ENCODE results near the gene ZFYVE28.

Gene ZFYVE28

DNA sequence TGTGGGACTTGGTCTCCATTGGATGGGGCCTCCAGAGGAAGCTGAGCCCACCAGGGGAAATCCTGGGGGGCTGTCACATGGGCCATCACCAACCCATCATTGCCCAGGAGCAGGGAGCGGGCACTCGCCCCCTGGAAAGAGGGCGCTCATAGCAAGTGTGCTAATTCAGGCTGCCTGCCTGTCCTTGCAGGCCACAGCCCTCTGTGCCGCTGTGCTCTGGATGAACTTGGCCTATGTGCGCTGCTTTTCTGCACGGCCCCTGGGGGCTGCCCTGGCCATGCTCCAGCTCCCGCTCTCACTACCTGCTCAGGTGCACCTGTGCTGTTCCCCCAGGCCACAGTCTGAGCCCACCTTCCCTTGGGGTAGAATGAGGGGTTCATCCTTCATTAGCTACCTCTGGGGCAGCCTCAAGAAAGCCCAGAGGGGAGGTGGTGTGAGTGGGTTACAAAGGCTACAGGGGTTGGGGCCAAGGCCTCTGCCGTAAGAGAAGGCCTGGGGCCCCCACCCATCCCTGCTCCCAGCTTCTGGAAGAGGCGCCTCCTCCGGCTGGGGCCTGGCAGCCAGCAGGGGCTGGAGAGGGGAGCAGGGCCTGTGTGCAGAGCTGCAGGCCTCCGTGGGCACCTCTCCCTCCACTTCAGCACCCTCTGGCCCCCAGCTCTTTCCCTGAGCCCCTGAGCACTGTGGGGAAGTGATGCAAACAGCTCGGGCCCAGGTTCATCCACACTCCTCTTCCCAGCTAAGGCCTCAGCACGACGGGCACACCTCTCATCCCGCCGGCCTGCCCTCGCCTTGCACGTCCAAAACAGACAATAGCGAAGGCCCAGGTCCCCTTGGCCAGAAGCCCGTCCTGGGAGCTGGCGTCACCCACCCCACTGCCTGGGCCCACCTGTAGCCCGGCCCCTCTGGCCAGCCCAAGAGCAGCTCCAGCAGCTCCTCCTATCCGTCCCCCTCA, 9.2 kb upstream of the ZFYVE28 start:
- no peak for DNase-seq

DNA sequence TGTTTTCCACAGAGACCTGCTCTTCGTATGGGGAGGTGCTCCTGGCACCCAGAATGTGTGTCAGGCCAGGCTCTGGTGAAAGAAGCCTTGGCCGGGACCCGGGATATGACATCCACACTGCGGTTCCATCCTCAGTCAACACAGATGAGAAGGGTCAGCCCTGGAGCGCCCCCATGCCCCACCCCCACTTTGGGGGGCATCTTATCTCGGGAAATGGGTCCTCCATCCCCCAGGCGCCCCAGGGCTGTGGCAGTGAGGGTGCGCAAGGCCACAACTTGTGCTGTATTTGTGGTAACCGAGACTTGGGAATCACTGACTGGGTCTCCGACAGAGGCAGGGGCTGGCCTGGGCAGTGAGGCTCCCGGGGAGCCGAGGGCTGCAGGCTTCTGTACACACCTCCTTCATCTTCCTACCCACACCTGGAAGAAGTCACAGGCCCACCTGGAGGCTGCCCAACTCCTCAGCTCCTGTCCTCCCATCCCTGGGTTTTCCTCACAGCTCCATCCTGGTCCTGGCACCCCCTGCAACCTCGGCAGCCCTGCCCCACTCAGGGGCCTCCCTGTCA, 8.3 kb upstream of the ZFYVE28 start:
- DNase-seq: no peak

DNA sequence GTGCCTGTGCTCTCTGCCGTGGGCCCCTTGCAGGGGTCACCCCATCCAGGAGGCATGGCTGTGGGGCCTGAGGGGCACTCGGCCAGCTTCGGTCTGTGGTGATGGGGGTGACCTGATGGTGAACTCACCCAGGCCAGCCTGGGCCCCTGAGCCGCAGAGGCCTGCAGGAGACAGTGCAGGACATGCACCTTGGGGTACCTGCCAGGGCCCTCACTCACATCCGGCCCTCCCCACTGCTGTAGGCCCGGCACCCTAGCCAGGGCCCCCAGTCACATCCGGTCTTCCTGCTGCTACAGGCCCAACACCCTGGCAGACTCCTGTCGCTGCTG, 7.6 kb upstream of the ZFYVE28 start:
- DNase-seq: no peak

DNA sequence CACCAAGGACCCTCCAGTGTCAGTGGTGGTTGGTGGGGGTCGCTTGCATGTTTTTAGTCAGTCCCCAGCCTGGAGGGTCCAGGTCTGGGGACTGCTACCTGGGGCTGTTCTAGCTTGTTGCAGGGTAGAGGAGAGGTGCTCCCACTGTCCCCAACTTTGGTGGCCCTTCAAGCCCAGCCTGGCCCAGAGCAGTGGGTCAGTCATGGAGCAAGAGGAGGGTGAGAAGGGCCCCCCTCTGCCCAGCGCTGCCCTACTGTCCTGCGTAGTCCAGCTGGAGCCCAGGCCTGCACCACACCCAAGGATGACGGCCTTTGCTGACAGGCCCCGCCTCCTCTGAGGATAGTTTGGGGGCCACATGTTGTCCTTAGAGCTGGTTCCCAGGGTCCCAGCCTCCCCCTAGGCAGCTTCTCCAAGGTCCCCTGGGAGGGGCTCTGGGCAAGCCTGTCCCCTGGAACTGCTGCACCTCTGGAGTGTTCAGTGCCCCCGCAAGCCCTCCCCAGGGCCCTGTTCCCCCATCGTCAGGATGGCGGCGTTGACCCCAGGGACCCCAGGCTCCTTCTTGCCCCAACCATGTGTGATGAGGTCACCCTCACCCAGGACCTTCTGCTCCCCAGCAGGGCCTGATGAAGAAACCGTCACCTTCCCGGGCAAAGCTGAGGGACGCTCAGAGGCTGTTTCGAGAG, 7.1 kb upstream of the ZFYVE28 start:
- no peak for DNase-seq

DNA sequence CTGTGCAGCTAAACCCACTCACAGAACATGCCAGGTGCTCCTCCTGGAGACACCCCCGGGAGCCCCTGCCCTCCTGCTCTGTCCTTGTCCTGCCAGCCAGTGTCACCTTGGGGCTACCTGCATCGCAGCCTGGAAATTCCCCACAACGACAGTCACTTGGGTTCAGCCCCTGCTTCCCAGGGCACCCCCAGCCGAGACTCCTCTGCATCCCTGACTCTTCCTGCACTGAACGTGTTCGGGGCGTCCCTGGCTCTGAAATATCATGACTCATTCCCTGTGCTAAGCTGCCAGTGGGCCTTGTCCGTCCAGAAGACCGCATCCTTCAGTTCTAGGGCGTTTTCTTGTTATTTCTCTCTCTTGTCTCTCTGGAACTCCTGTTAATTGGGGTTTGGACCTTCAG, 6.1 kb upstream of the ZFYVE28 start:
- no peak for DNase-seq

DNA sequence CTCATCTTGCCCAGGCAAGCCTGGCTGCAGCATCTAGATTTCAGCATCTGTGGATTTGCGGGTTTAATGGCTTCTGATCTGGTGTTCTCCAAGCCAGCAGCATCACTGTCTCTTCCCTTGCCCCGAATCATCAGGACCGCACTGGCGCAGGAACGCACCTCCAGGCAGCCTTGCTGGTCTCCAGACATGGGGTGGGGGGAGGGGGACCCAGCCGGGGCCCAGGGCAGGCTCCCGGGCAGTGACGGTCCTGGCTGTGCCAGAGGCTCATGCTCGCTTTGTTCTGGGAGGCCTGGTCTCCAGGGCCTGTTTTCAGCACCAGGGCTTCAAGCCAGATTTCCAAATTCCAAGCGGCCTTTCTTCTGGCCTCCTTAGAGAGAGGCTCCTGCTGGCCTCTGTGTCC, 5.2 kb upstream of the ZFYVE28 start:
- no peak for DNase-seq

DNA sequence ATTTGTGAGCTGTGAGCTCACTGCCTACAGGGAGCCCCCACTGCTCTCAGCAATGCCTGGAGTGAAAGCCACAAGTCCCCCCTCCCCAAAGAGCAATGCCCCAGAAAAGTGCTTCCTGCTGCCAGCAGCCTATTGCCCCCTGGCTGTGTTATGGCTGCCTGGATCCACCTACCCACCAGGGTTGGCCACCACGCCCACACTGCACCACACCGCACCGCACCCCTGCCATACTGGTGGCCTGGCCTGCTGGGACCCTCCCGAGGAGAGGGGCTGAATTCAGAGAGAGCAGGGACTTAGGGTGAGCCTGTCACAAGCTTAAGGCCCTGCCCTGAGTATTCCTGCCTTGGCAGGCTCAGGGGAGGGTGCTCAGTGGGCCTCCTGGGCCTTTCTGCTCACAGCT, 4.6 kb upstream of the ZFYVE28 start:
- no peak for DNase-seq

DNA sequence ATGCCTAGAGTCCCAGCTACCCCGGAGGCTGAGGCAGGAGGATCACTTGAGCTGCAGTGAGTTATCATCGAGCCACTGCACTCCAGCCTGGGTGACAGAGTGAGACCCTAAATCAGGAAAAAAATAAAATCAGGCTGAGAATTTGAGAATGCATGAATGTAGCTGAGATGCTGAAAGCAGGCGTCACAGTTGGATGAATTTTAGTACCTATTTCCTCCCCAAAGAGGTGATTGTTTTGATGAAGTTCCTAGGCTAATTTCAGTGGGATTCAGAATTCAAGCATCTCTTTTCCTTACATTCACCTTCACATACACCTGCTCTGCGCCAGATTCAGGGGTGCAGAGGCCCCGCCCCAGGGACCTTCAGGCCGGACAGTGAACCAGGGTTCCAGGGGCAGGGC, 3.5 kb upstream of the ZFYVE28 start:
- DNase-seq: no peak

DNA sequence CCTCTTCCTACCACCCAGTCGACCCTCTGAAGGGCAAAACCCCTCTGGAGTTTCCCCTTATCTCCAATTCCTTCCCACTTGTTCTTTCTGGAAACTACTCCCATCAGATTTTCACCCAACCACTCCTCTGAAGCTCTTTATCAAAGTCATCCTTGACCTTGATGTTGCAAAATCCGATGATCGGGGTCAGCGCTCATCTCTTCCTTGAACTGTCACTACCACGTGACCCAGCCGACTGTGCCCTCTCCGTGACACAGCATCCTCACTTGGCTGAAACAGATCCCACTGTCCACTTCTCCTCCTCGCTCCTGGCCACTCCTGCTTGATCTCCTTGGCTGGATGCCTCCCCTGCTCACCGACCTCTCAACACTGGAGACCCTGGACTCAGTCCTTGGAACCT, 1.4 kb upstream of the ZFYVE28 start:
- peak; percentile 74 for DNase-seq

DNA sequence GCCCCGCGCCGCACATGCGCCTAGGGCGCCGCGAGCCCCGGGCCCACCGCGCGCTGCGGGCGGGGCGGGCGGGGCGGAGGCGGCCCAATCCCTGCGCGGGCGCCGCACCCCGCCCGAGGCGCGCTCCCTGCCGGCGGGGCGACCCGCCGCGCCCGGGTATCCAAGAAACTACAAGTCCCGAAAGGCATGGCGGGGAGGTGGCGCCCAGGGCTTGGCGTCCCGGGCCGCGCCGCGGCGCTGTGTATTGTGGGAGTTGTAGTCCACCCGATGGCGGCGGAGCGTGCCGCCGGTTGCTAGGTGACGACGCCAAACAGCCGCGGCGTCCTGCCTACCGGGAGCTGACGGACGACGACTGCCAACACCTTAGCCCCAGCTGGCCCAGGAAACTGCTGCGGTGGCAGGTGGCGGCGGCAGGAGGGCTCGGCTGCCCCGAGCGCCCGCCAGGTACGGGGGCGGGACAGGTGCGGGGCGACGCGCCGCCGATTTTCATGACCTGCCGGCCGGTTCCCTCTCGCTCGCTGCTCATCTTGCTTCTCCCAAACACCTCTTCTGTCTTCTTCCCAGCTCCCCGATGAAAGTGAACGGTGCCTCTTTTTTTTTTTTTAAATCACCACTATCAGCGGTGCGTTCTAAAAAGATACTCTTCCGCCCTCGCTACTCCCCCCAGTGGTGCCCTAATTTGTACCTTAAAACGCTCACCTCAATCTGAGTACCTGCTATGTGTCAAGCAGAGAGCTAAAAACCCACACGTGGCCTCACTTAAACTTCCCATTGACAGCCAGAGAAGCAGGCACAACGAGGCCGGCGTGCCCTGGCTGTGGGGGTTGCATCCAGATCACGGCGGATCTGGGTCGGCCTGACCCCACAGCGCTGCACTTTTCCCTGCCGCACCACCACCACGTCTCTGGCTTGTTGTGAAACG, 466 bp upstream of the ZFYVE28 start, which contains the start of gene CFAP99:
Gene CFAP99, plus strand, starts transcription at position 306 of the 922 bp plus-strand sequence.
- peak; percentile 92 for DNase-seq

DNA sequence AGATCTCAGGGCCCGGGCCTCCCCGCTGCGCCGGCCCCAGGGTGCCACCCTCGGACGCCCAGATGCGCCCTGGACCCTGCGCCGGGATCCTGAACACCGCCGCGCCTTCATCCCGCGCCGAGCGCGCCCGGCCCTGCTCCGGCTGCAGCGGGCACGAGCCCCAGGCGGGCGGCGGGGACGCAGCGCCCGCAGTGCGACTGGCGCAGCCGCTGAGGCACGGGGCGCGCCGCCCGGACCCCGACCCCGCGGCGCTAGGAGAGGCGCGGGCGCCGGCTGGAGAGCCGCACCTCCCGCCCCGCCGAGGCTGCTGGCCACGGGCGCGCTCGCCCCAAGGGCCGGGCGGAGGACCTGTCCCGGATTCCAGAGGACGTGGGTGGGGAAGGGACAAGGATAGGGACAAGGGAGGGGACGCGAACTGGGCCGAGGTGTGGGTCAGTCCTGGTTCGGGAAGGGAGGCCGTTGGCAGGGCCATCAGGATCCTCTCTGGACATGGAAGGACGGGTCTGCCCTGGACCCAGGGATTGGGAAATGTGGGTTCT, 1.1 kb downstream of the ZFYVE28 start:
- no peak for DNase-seq

DNA sequence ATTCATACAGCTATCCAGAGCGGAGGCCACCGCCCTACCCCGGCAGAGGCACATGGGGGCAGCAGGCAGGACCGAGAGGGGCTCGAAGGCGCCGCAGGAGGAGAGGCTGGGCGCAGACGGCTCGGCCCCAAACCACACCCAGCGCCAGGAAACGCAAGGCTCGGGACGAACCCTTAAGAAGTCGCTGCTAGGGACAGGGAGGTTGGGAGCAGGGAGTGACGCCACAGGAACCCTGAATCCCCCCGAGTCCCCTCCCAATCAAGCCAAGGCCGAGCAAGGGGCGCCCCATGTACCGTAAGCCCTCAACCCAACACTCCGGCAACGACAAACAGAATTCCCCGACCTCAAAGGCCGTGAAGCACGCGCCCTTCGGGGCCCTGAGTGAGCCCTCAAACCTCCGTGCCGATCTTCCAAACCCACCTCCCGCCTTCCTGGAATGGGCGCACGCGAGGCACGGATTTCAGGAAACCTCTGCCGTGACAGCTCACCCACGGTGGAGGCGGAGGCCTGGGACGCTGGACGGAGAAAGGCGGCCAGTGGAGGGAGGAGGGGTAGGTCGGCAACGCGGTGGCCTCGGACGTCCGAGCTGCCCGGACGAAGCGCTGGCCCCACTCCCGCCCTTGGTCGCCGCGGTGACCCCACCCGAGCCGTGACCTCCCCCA, 1.8 kb downstream of the ZFYVE28 start:
- no peak for DNase-seq

DNA sequence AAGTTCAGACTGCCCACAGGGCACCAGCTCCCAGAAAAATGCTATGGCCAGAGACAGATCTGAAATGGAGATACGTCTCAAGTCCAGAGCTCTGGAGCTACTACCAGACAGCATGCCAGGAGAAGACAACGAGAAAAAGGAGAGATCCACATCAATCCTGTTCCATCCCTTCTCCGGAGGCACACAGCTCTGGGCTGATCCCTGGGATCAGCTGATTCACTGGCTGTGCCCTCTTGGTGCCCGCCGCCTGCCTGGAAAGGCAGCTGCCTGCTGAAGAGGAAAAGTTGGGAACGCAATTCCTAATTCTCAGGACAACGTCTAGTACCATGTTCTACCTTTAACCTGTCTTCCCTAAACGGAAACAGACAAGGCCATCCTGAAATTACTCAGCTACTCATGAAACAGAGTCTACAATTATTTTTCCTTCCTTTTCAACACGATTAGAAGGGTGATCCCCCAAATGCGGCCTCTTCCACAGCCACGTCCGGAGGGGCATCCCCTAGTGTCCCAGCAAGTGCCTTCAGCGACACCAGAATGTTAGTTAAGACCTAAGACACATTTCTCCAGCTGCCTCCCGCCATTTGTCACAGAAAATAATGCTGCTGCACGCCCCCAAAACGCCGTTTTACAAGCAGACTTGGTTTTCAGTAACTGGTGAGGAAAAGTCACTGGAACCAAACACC, 2.4 kb downstream of the ZFYVE28 start:
- DNase-seq: no peak

DNA sequence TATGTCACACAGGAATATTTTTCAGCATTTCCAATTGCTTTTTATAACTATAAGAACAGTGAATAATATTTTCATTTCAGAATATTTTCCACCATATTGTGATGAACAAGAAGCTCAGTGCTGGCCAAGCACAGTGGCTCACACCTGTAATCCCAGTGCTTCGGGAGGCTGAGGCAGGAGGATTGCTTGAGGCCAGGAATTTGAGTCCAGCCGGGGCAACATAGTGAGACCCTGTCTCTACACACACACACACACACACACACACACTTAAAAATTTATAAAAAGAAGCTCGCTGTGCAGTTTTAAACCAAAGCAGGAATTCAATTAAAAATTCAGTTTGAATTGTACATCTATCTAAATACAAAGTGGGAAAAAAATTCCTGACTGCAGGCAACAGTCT, 3.2 kb downstream of the ZFYVE28 start:
- no peak for DNase-seq

DNA sequence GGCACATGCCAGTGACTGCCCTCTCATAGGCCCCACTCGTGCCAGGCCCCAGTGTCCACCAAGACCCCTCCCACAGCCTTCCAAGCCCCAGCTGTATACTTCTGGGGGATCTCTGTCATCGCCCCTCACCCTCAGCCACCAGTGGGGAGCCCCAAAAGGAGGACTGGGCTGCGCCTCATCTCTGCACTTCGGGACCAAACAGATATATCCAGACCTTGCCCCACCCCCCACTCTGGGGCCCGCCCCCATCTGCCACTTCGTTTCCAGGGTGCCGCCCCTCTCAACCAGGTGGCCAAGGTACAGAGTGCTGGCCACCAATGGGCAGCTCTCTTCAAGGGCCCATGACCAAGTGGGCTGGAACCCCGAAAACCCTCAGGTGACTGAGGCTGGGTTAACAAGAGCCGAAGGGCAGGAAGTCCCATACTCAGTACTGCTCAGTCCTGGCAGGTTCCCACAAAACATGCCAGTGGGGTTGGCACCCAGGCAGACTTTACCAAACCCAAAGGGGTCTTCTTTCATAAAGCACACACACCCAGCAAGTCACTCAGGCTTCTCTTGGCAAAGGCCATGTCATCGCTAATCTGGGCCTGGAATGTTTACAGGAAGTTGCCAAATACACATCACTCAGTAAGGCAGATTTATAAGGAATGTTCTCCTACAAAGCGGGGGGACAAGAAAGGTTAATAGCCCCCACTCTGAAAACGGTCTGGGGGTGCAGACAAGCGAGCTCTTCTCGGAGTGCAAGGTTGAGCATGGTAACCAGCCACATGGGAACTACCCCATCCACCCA, 4.4 kb downstream of the ZFYVE28 start:
- no peak for DNase-seq

DNA sequence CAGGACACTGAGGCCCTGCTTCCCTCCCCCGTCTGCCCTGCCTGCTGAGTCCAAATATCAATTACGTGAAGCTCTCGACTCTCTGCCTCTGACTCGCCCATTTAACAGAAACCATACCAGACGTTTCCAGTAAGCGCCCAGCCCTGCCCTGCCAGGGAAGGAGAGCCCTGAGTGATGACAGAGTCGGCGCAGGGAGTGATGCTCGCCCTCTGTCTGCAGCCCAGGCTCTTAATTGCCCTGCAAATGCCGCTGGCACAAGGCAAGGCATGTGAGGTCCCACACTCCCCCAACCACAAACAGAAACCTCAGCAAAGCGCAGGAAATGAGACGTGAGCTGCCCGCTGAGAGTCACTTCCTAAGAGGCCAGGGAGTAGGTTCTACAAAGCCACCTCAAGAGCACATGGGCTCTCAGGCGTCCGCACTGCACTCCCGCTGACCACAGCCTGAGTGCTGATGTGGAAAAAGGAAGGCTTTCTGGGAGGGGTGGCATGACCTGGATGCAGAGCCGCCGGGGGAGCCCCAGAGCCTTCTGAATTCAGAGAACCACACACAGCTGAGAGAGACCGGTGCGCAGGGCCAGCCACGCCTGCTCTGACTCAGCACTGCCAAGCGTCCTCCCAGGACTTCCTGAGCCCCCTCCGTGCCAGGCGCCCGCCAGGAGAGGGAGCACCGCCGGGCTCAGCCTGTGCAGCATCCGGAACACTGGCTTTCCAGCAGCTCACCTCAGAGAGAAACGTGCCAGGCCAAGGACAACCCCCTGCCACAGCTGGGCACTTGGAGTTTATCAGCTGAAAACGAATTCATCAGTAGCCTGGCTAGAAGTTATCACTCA, 5.3 kb downstream of the ZFYVE28 start:
- peak; percentile 100 for DNase-seq

DNA sequence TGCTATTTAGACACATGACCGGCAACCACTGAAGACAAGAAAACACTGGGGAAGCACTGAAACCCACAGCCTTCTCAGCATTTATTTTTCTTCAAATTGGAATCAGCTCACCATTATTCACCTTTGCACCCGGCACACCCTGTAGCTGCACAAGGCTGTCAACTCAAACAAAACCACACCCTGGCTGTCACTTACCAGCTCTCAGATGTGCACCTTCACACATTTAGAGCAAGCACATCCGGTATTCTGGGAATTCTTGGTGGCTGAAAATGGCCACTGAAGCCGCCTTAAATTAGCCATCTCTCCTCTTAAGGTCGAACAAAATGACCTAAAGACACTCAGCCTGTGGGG, 5.9 kb downstream of the ZFYVE28 start:
- DNase-seq: no peak

DNA sequence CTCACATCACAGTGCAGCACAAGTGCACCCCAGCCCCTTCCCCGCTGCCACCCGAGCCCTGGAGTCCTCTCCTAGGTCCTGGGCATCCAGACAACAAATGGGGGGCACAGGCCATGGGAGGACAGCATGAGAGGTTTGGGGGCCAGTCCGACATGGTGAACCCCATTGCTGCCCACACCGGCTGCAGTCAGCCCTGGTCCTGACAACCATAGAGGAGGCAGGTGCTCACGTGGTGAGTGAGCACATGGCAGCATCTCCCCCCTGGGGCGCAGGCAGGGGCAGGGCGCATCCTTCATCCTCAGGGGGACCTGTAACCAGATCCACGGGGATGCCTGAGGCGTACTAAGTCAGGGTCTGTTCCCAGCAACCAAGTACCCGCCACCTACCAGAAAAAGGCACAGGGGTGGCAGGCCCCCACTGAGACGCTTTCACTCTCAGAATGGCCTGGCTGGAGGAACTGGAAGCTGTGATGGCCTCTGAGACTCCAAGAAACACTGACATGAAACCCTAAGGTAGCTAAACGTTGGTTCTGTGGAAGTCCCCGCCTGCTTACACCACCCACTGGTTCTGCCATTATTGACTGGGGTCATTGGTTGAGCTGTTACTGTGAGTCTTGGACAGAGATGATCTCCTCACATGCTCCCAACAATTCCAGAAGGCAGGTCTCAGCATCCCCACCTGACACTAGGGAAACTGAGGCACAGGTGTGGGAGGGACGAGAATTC, 6.5 kb downstream of the ZFYVE28 start:
- no peak for DNase-seq

DNA sequence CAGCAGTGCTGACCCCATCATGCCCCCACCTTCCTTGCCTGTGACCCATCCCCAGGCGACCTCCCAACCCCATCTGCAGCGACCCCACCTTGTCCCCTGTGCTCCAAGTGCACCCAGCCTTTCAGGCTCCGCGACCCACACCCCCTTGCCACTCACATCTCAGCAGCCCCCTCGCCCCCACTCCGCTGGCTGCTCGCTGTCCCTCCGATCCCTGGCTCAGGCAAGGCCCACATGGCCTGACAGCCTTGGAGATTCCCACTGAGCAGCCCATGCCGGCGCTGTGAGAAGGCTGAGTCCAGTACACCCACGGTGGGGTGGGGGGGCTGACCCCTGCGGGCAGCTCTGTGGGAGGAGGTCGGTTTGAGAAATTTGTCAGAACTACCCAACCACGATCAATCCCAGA, 9.1 kb downstream of the ZFYVE28 start:
- DNase-seq: no peak

Data from MV-4-11 (cell line).